H1 (cell line): Measurements from ENCODE around the gene PRKCD. TPM values are rescaled to one million over a fixed set of nuclear protein-coding genes. Genes with fewer than 3 reads are reported as not detected.

ENCODE experiments used
- ASH2L ChIP-seq: fragments of 200-600, 300-600 bp; sonication (generic); IDR thresholded peaks from one replicate; pipeline ENCODE4 v1.7.1; 2017; ENCODE audit warnings: low read length
- BACH1 ChIP-seq: IDR thresholded peaks from 2 replicates; pipeline ENCODE4 v1.6.1; 2012; ENCODE audit warnings: low read length, improper control_type of control experiment
- NRF1 ChIP-seq: IDR thresholded peaks from 2 replicates; pipeline ENCODE4 v1.6.1; 2011; ENCODE audit warnings: mild to moderate bottlenecking, low read depth, low read length, improper control_type of control experiment
- PHF8 ChIP-seq: fragments of 200-600 bp; sonication (generic); conservative IDR thresholded peaks from 2 replicates; pipeline ENCODE4 v1.7.1; 2012; ENCODE audit warnings: low read depth, mild to moderate bottlenecking, inconsistent platforms, low read length, moderate library complexity
- SP4 ChIP-seq: IDR thresholded peaks from 2 replicates; pipeline ENCODE4 v1.6.1; 2012; ENCODE audit warnings: low read length, inconsistent platforms
- TAF7 ChIP-seq: optimal IDR thresholded peaks from 2 replicates; pipeline ENCODE3; 2011; ENCODE audit warnings: low read depth, mild to moderate bottlenecking, inconsistent platforms, low read length, moderate library complexity, borderline replicate concordance
- TEAD4 ChIP-seq: IDR thresholded peaks from 2 replicates; pipeline ENCODE4 v1.6.1; 2012; ENCODE audit warnings: low read depth, low read length, inconsistent platforms, mixed read lengths
- polyA plus RNA-seq, 7 experiments: library from polyadenylated mRNA; depleted of rRNA in 3 of 7; stranded (reverse) in 5 of 7; unstranded in 2 of 7; fragments of >200 nt in 5 of 7; fragments of 200-250 nt in 2 of 7; gene quantifications; 1 replicate in 5 of 7; 2 replicates in 1 of 7; 4 replicates in 1 of 7; pipeline versions ENCODE4 v1.2.1 to v1.2.3, GENCODE V29; 2011 to 2013; ENCODE audit warnings: missing spikeins in 2 of 7, mixed read lengths in 2 of 7
- total RNA-seq: library from RNA; stranded (reverse); fragmentation: NEBNext Ultra II Directional; extraction: Animal tissue kit (Norgen Biotek cat#: 25700); gene quantifications from 2 replicates; pipeline ENCODE4 v1.2.1, GENCODE V29; 2021
- TF ChIP-seq, protein P1 (sequence below): fragments of 300-600 bp; sonication (generic); IDR thresholded peaks from 2 replicates; pipeline ENCODE4 v1.7.1; 2012; ENCODE audit warnings: low read length, moderate library complexity, mild to moderate bottlenecking, inconsistent platforms; ENCODE audit not compliant: insufficient replicate concordance

PRKCD gene
- total and polyA plus RNA-seq, 2 of the 8 experiments (the other 6 are each of a cell fraction or from before 2014, with no cell fraction given), result 22.6 to 23.9 TPM

DNA sequence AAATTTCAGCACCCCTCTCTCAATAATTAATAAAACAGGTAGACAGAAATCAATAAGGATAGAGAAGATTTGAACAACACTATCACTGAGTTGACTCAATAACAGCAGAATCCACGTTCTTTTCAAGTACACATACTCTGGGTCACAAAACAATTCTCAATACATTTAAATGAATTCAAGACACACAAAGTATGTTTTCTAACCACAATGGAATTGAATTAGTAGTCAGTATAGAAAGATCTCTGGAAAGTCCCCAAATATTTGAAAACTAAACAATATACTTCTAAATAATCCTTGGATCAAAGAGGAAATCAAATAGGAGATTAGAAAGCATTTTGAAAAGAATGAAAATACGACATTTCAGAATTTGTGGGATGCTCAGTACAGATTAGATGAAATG lies 54.8 kb downstream of the PRKCD start (continued):
- TF ChIP-seq, protein P1, sequence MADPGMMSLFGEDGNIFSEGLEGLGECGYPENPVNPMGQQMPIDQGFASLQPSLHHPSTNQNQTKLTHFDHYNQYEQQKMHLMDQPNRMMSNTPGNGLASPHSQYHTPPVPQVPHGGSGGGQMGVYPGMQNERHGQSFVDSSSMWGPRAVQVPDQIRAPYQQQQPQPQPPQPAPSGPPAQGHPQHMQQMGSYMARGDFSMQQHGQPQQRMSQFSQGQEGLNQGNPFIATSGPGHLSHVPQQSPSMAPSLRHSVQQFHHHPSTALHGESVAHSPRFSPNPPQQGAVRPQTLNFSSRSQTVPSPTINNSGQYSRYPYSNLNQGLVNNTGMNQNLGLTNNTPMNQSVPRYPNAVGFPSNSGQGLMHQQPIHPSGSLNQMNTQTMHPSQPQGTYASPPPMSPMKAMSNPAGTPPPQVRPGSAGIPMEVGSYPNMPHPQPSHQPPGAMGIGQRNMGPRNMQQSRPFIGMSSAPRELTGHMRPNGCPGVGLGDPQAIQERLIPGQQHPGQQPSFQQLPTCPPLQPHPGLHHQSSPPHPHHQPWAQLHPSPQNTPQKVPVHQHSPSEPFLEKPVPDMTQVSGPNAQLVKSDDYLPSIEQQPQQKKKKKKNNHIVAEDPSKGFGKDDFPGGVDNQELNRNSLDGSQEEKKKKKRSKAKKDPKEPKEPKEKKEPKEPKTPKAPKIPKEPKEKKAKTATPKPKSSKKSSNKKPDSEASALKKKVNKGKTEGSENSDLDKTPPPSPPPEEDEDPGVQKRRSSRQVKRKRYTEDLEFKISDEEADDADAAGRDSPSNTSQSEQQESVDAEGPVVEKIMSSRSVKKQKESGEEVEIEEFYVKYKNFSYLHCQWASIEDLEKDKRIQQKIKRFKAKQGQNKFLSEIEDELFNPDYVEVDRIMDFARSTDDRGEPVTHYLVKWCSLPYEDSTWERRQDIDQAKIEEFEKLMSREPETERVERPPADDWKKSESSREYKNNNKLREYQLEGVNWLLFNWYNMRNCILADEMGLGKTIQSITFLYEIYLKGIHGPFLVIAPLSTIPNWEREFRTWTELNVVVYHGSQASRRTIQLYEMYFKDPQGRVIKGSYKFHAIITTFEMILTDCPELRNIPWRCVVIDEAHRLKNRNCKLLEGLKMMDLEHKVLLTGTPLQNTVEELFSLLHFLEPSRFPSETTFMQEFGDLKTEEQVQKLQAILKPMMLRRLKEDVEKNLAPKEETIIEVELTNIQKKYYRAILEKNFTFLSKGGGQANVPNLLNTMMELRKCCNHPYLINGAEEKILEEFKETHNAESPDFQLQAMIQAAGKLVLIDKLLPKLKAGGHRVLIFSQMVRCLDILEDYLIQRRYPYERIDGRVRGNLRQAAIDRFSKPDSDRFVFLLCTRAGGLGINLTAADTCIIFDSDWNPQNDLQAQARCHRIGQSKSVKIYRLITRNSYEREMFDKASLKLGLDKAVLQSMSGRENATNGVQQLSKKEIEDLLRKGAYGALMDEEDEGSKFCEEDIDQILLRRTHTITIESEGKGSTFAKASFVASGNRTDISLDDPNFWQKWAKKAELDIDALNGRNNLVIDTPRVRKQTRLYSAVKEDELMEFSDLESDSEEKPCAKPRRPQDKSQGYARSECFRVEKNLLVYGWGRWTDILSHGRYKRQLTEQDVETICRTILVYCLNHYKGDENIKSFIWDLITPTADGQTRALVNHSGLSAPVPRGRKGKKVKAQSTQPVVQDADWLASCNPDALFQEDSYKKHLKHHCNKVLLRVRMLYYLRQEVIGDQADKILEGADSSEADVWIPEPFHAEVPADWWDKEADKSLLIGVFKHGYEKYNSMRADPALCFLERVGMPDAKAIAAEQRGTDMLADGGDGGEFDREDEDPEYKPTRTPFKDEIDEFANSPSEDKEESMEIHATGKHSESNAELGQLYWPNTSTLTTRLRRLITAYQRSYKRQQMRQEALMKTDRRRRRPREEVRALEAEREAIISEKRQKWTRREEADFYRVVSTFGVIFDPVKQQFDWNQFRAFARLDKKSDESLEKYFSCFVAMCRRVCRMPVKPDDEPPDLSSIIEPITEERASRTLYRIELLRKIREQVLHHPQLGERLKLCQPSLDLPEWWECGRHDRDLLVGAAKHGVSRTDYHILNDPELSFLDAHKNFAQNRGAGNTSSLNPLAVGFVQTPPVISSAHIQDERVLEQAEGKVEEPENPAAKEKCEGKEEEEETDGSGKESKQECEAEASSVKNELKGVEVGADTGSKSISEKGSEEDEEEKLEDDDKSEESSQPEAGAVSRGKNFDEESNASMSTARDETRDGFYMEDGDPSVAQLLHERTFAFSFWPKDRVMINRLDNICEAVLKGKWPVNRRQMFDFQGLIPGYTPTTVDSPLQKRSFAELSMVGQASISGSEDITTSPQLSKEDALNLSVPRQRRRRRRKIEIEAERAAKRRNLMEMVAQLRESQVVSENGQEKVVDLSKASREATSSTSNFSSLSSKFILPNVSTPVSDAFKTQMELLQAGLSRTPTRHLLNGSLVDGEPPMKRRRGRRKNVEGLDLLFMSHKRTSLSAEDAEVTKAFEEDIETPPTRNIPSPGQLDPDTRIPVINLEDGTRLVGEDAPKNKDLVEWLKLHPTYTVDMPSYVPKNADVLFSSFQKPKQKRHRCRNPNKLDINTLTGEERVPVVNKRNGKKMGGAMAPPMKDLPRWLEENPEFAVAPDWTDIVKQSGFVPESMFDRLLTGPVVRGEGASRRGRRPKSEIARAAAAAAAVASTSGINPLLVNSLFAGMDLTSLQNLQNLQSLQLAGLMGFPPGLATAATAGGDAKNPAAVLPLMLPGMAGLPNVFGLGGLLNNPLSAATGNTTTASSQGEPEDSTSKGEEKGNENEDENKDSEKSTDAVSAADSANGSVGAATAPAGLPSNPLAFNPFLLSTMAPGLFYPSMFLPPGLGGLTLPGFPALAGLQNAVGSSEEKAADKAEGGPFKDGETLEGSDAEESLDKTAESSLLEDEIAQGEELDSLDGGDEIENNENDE, result no peak
- TF ChIP-seq BACH1 (no peak), TAF7 (no peak), TEAD4 (no peak), SP4 (no peak), PHF8 (no peak), ASH2L (no peak), NRF1 (no peak)
- TF ChIP-seq, all 59 proteins: peak for 0
